Panc1 (cell line): Measurements from ENCODE around the gene MYBPH.

ENCODE experiments used
- CTCF ChIP-seq: fragments of 450-650 bp; IDR thresholded peaks from 2 replicates; pipeline ENCODE4 v1.5.1; 2017; ENCODE audit warnings: mild to moderate bottlenecking
- POLR2AphosphoS5 ChIP-seq: IDR thresholded peaks from 2 replicates; pipeline ENCODE4 v1.6.1; 2012; ENCODE audit warnings: mild to moderate bottlenecking, low read depth, low read length, moderate library complexity

GRCh38 chr1:203146537-203146936 is 29.1 kb downstream of the MYBPH start:
- TF ChIP-seq CTCF (no peak), POLR2AphosphoS5 (no peak)
